Lower leg skin (tissue), 4 donors: ENCODE results near the gene TLNRD1. TPM values are rescaled to one million over a fixed set of nuclear protein-coding genes. Genes with fewer than 3 reads are reported as not detected.
"Not testable (repeated sequence)": the region's sequence is repeated elsewhere in the genome, so short reads cannot be mapped to it uniquely, and the experiment has no call there.

Experiments
- DNase-seq, 2 donors: peaks; one replicate each; pipeline ENCODE4 v3.0.0-alpha.2; 2019; ENCODE audit warnings: low spot score in 2 of 2
- H3K4me3 ChIP-seq: fragments of 200-600 bp; sonication (generic); 2 replicates; pipeline ENCODE4 v1.5.1; 2017; ENCODE audit warnings: mild to moderate bottlenecking, low read depth; ENCODE audit not compliant: poor library complexity, severe bottlenecking
- CTCF ChIP-seq, 3 donors: fragments of 450-650 bp; IDR thresholded peaks; one replicate each; pipeline ENCODE4 v1.5.1; 2016; ENCODE audit warnings: antibody characterized with exemption in 3 of 3, mild to moderate bottlenecking in 3 of 3, moderate library complexity in 2 of 3
- POLR2A ChIP-seq, 2 donors: fragments of 450-650 bp; IDR thresholded peaks; one replicate each; pipeline ENCODE4 v1.6.1; 2016 to 2017; ENCODE audit warnings: antibody characterized with exemption in 2 of 2, mild to moderate bottlenecking in 1 of 2, moderate library complexity in 1 of 2
- WGBS, 2 donors: methylation state at CpG; one replicate each; pipeline ENCODE4 v1.1.5; 2018; 5-methylcytosine and 5-hydroxymethylcytosine counted together
- intact Hi-C: fragments of 100-400 bp; cut with DNase I; formaldehyde crosslinking; loops from one replicate; pipeline ENCODE4 v1.15.0; 2023; ENCODE audit warnings: low total_unique reads
- total RNA-seq, 4 donors: library from RNA; depleted of rRNA; stranded (reverse); fragments of >200 nt; gene quantifications; one replicate each; pipeline ENCODE4 v1.1.0, GENCODE V29; 2016

Gene TLNRD1
- total RNA-seq, 4 donors from 2014 or later = 7.3 to 15.0 (median 12.1) TPM

GRCh38 chr15:80957556-80957955 is 43.2 kb upstream of the TLNRD1 start:
- no peak for TF ChIP-seq CTCF (IDR thresholded peaks at IDR 0.05)
- TF ChIP-seq POLR2A (IDR thresholded peaks at IDR 0.05) = no peak
- intact Hi-C loops = no loop called here
- peak in 1 of 2 donors; percentile 17 for DNase-seq
- WGBS, 2 donors = 55 to 62% methylated on average over 2 of the region's 2 CpGs
- H3K4me3 ChIP-seq = no peak overlapping the region

GRCh38 chr15:80957976-80958375 is 42.7 kb upstream of the TLNRD1 start:
- TF ChIP-seq CTCF (IDR thresholded peaks at IDR 0.05) = no peak
- TF ChIP-seq POLR2A (IDR thresholded peaks at IDR 0.05) = no peak
- H3K4me3 ChIP-seq = no peak overlapping the region
- WGBS, 2 donors = 51 to 62% methylated on average over 2 of the region's 2 CpGs
- intact Hi-C loops = no loop called here
- DNase-seq = no peak

- H3K4me3 ChIP-seq = no peak overlapping the region
- TF ChIP-seq POLR2A (IDR thresholded peaks at IDR 0.05) (no peak), CTCF (IDR thresholded peaks at IDR 0.05) (no peak)
- WGBS, 2 donors = 96% methylated on average over 9 of the region's 9 CpGs
- intact Hi-C loops = no loop called here
- DNase-seq = peak in 1 of 2 donors; percentile 50
These were observed 41.8 kb upstream of the TLNRD1 start for GRCh38 chr15:80958818-80959495.

- DNase-seq, H3K4me3 ChIP-seq: not testable (repeated sequence)
- intact Hi-C loops = loop anchor here (5.0 to 10.0 kb wide), 3 partner anchors 181 to 508 kb away; no protein-coding TSS in a partner anchor
These were observed 35.3 kb upstream of the TLNRD1 start for GRCh38 chr15:80965454-80965853.

- DNase-seq = peak in 1 of 2 donors; percentile 32
- no peak overlapping the region for H3K4me3 ChIP-seq
- intact Hi-C loops = loop anchor here (5.0 to 10.0 kb wide), 3 partner anchors 182 to 509 kb away; no protein-coding TSS in a partner anchor
- TF ChIP-seq CTCF (IDR thresholded peaks at IDR 0.05) (no peak), POLR2A (IDR thresholded peaks at IDR 0.05) (no peak)
- 94 to 96% methylated on average over 8 of the region's 8 CpGs for WGBS, 2 donors
These were observed 34.1 kb upstream of the TLNRD1 start for GRCh38 chr15:80966431-80967197.

GRCh38 chr15:80967451-80967850 is 33.3 kb upstream of the TLNRD1 start:
- no peak overlapping the region for H3K4me3 ChIP-seq
- WGBS, 2 donors = 69% methylated on average over 3 of the region's 3 CpGs
- intact Hi-C loops = loop anchor here (5.0 to 10.0 kb wide), 3 partner anchors 183 to 510 kb away; no protein-coding TSS in a partner anchor
- TF ChIP-seq POLR2A (IDR thresholded peaks at IDR 0.05) = no peak
- TF ChIP-seq CTCF (IDR thresholded peaks at IDR 0.05) = no peak
- peak in 1 of 2 donors; percentile 34 for DNase-seq
